Suprapubic skin (tissue), 4 donors: ENCODE results near the gene PGM5. TPM values are rescaled to one million over a fixed set of nuclear protein-coding genes. Genes with fewer than 3 reads are reported as not detected.

Source experiments
- DNase-seq, 2 donors: peaks; one replicate each; pipeline ENCODE4 v3.0.0-alpha.2; 2019; ENCODE audit warnings: low spot score in 2 of 2
- H3K27ac ChIP-seq: fragments of 200-600 bp; sonication (generic); one replicate; pipeline ENCODE4 v1.5.1; 2019
- H3K27me3 ChIP-seq: fragments of 200-600 bp; sonication (generic); one replicate; pipeline ENCODE4 v1.5.1; 2019
- H3K36me3 ChIP-seq: fragments of 200-600 bp; sonication (generic); one replicate; pipeline ENCODE4 v1.5.1; 2019
- H3K4me1 ChIP-seq: fragments of 200-600 bp; sonication (generic); one replicate; pipeline ENCODE4 v1.5.1; 2019
- H3K4me3 ChIP-seq: fragments of 200-600 bp; sonication (generic); one replicate; pipeline ENCODE4 v1.5.1; 2019; ENCODE audit warnings: mild to moderate bottlenecking
- H3K9me3 ChIP-seq: fragments of 200-600 bp; sonication (generic); one replicate; pipeline ENCODE4 v1.5.1; 2019
- CTCF ChIP-seq, 2 donors: fragments of 200-600 bp in 1 of 2; fragments of 450-650 bp in 1 of 2; sonication (generic) in 1 of 2; IDR thresholded peaks; one replicate each; pipeline ENCODE4 v1.5.1; 2016 to 2019; ENCODE audit warnings: antibody characterized with exemption in 2 of 2, mild to moderate bottlenecking in 1 of 2, moderate library complexity in 1 of 2
- EP300 ChIP-seq: sonication (generic); formaldehyde crosslinking; IDR thresholded peaks from one replicate; pipeline ENCODE4 v1.6.1; 2017; ENCODE audit warnings: antibody characterized with exemption
- POLR2A ChIP-seq, 2 donors: fragments of 450-650 bp; IDR thresholded peaks; one replicate each; pipeline ENCODE4 v1.6.1; 2017; ENCODE audit warnings: antibody characterized with exemption in 2 of 2, mild to moderate bottlenecking in 2 of 2, moderate library complexity in 2 of 2
- POLR2AphosphoS5 ChIP-seq, 3 donors: sonication (generic); formaldehyde crosslinking; IDR thresholded peaks; one replicate each; pipeline ENCODE4 v1.6.1; 2017; ENCODE audit warnings: antibody characterized with exemption in 3 of 3
- WGBS: methylation state at CpG from one replicate; pipeline ENCODE4 v1.1.5; 2018; 5-methylcytosine and 5-hydroxymethylcytosine counted together
- total RNA-seq, 4 donors: library from RNA; depleted of rRNA; stranded (reverse); fragments of >200 nt; gene quantifications; one replicate each; pipeline ENCODE4 v1.1.0, GENCODE V29; 2016

Gene PGM5
- total RNA-seq, 4 donors from 2014 or later: 5.1 to 10.6 (median 6.1) TPM

GRCh38 chr9:68429631-68430030 lies 73.2 kb downstream of the PGM5 start:
- no peaks in the 10 kb centered on the region for H3K9me3 ChIP-seq
- H3K27ac ChIP-seq: no peak overlapping the region
- H3K36me3 ChIP-seq: no peaks in the 10 kb centered on the region
- DNase-seq: no peak
- no peaks in the 10 kb centered on the region for H3K4me1 ChIP-seq
- no peak overlapping the region for H3K4me3 ChIP-seq
- TF ChIP-seq POLR2A (IDR thresholded peaks at IDR 0.05) (no peak), POLR2AphosphoS5 (IDR thresholded peaks at IDR 0.05) (no peak), EP300 (no peak), CTCF (IDR thresholded peaks at IDR 0.05) (no peak)
- WGBS: 89% methylated on average over 2 of the region's 2 CpGs
- no peaks in the 10 kb centered on the region for H3K27me3 ChIP-seq

DNA sequence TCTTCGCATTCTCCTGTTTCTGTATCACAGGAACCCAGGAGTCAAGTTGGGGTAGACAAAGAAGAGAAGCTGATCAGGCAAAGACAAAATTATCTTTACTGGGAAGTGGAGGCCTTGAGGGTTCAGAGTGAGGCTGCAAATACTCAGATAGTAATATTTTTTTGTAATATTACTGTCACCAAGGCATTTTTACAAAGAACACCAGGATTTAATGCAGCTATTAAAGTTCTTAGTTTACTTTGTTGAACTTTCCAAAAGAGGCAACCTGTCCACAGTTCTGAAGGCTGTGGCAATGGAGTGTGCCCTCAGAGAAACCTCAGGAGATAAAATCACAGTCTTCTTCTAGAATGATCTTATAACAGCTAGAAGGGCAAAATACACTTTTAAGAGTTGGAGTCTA lies 74.9 kb downstream of the PGM5 start:
- TF ChIP-seq EP300 (no peak), POLR2A (IDR thresholded peaks at IDR 0.05) (no peak), CTCF (IDR thresholded peaks at IDR 0.05) (no peak), POLR2AphosphoS5 (IDR thresholded peaks at IDR 0.05) (no peak)
- H3K36me3 ChIP-seq: no peaks in the 10 kb centered on the region
- no peaks in the 10 kb centered on the region for H3K9me3 ChIP-seq
- H3K27ac ChIP-seq: no peak overlapping the region
- 100% methylated on average over 1 of the region's 1 CpG for WGBS
- H3K27me3 ChIP-seq: no peaks in the 10 kb centered on the region
- DNase-seq: no peak
- no peak overlapping the region for H3K4me3 ChIP-seq
- H3K4me1 ChIP-seq: no peaks in the 10 kb centered on the region

DNA sequence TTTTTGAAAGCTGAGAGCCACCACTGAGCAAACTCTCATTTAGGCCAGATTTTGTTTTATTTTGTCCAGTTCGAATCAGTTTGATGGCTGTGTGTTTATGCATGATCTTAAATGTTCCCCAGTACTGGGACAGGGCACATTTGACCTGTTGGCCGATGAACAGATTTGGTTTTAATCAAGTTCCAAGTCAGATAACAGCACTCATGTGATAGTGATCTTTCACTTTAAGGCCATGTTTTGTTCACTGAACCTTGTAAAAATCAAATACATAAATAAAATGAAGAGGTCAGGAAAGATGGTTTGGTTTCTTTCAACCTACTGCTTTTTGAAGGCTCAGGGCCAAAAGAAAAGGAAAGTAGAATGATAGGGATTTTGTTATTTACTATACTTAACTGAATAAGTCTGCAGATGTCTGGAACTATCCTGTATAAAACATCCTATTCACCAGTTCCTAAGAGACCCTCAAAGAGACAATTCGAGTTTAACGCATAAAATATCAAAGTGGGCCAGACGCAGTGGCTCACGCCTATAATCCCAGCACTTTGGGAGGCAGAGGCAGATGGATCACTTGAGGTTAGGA lies 77.2 kb downstream of the PGM5 start:
- Histone ChIP-seq H3K4me1 (no peaks in the 10 kb centered on the region), H3K9me3 (no peaks in the 10 kb centered on the region), H3K36me3 (no peaks in the 10 kb centered on the region), H3K27ac (no peak overlapping the region), H3K27me3 (no peaks in the 10 kb centered on the region), H3K4me3 (no peak overlapping the region)
- no peak for DNase-seq
- TF ChIP-seq EP300 (no peak), CTCF (IDR thresholded peaks at IDR 0.05) (no peak), POLR2AphosphoS5 (IDR thresholded peaks at IDR 0.05) (no peak), POLR2A (IDR thresholded peaks at IDR 0.05) (no peak)
- WGBS: 90% methylated on average over 6 of the region's 6 CpGs

DNA sequence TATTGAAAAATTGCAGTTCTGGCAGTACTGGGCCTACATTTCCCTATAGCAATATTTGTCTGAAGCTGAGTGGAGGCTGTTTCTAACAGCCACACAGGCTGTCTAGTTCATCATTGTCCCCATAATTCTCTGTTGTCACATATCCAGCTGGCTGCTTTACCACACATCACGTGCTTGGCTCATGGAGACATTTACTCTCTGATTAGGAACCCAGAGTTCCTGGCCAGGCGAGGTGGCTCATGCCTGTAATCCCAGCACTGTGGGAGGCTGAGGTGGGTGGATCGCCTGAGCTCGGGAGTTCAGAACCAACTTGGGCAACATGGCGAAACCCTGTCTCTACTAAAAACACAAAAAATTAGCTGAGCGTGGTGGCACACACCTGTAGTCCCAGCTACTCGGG lies 81.4 kb downstream of the PGM5 start:
- H3K9me3 ChIP-seq: no peaks in the 10 kb centered on the region
- no peak for DNase-seq
- WGBS: 61% methylated on average over 7 of the region's 7 CpGs
- no peak overlapping the region for H3K27ac ChIP-seq
- no peak for TF ChIP-seq POLR2AphosphoS5 (IDR thresholded peaks at IDR 0.05)
- no peak for TF ChIP-seq POLR2A (IDR thresholded peaks at IDR 0.05)
- TF ChIP-seq CTCF (IDR thresholded peaks at IDR 0.05): no peak
- no peak for TF ChIP-seq EP300
- H3K4me3 ChIP-seq: no peak overlapping the region
- H3K4me1 ChIP-seq: no peaks in the 10 kb centered on the region
- no peaks in the 10 kb centered on the region for H3K36me3 ChIP-seq
- no peaks in the 10 kb centered on the region for H3K27me3 ChIP-seq

DNA sequence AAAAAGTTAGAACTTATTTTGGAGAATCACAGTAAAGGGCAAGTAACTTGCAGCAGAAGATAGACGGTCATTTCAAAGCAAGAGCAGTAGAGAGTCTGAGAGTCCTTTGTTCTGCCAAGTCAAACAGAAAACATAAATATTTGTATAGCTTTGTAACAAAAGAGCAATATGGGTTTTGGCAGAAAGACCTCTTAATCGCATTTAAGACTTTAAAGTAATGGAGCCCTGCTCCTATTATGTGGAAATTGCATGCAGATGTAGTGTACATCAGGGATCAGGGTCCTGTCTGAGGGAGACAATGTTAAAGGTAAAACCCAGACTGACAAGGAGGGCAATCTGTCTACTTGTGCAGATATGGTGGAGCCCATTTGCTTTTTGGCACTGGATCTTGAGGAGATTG lies 87.2 kb downstream of the PGM5 start:
- Histone ChIP-seq H3K27ac (no peak overlapping the region), H3K4me1 (no peaks in the 10 kb centered on the region), H3K36me3 (no peaks in the 10 kb centered on the region), H3K27me3 (no peaks in the 10 kb centered on the region), H3K4me3 (no peak overlapping the region), H3K9me3 (no peaks in the 10 kb centered on the region)
- WGBS: 55% methylated on average over 2 of the region's 2 CpGs
- TF ChIP-seq EP300 (no peak), POLR2AphosphoS5 (IDR thresholded peaks at IDR 0.05) (no peak), POLR2A (IDR thresholded peaks at IDR 0.05) (no peak), CTCF (IDR thresholded peaks at IDR 0.05) (no peak)
- DNase-seq: no peak
